A549 (cell line): Measurements from ENCODE around the gene KCNB1. TPM values are rescaled to one million over a fixed set of nuclear protein-coding genes. Genes with fewer than 3 reads are reported as not detected.

ENCODE experiments used
- ATAC-seq, 2 experiments: fragments of 200-7000 bp in 1 of 2; fragments of >200 bp in 1 of 2; cut with Nextera tagmentation in 1 of 2; cut with Tn5 transposase in 1 of 2; 3 replicates each; pipeline versions ENCODE4 v1.8.0 to v1.9.1; 2018 to 2020; ENCODE audit warnings: mild to moderate bottlenecking in 1 of 2, moderate library complexity in 1 of 2
- CTCF ChIA-PET: fragments of 300-600 bp; sonication (Branson Sonifier 250); formaldehyde crosslinking; extraction: SDS; loops from one replicate; lab custom pipeline; 2021; ENCODE audit warnings: antibody characterized with exemption, inconsistent platforms; lab: Yijun Ruan, JAX
- POLR2A ChIA-PET: fragments of 350-600 bp; formaldehyde crosslinking; extraction: SDS; loops from one replicate; lab custom pipeline; 2021; ENCODE audit warnings: antibody characterized with exemption, inconsistent platforms; lab: Yijun Ruan, JAX
- DNase-seq, 2 experiments: peaks; one replicate each; pipeline versions ENCODE4 v3.0.0 to v3.0.0-alpha.2; 2011 to 2016; ENCODE audit warnings: low read depth in 1 of 2, low spot score in 1 of 2
- FAIRE-seq: peaks from 2 replicates; lab custom pipeline; 2011; peaks lifted over from hg19 to GRCh38; lab: Jason Lieb, UNC
- H3K27ac ChIP-seq, 2 experiments: fragments of >200 bp; sonication (Bioruptor Twin); formaldehyde crosslinking; 3 replicates each; pipeline ENCODE4 v1.5.1; 2016 to 2017
- H3K4me1 ChIP-seq: fragments of >200 bp; sonication (Bioruptor Twin); formaldehyde crosslinking; 3 replicates; pipeline ENCODE4 v1.6.1; 2016
- H3K4me2 ChIP-seq: fragments of >200 bp; sonication (Bioruptor Twin); formaldehyde crosslinking; 3 replicates; pipeline ENCODE4 v1.6.1; 2016
- H3K4me3 ChIP-seq: fragments of >200 bp; sonication (Bioruptor Twin); formaldehyde crosslinking; 3 replicates; pipeline ENCODE4 v1.5.1; 2016
- H3K9me3 ChIP-seq: fragments of >200 bp; sonication (Bioruptor Twin); formaldehyde crosslinking; 3 replicates; pipeline ENCODE4 v1.6.1; 2016
- ATOH8 ChIP-seq: fragments of 250-450 bp; sonication (Bioruptor Pico); IDR thresholded peaks from 2 replicates; pipeline ENCODE4 v1.5.0; 2020; ENCODE audit warnings: low read depth, mild to moderate bottlenecking, moderate library complexity
- BCL3 ChIP-seq: fragments of >200 bp; sonication (Bioruptor Twin); formaldehyde crosslinking; IDR thresholded peaks from 3 replicates; pipeline ENCODE4 v1.6.1; 2016
- CBX2 ChIP-seq: fragments of 200-600 bp; sonication (generic); IDR thresholded peaks from 2 replicates; pipeline ENCODE4 v1.6.1; 2016; ENCODE audit warnings: low read depth, mild to moderate bottlenecking, borderline replicate concordance
- CBX8 ChIP-seq: fragments of 200-600 bp; sonication (generic); IDR thresholded peaks from 2 replicates; pipeline ENCODE4 v1.6.1; 2016
- CHD4 ChIP-seq: fragments of 200-600 bp; sonication (generic); IDR thresholded peaks from 2 replicates; pipeline ENCODE4 v1.6.1; 2016; ENCODE audit warnings: antibody characterized with exemption, mild to moderate bottlenecking, borderline replicate concordance
- CTCF ChIP-seq: fragments of >200 bp; sonication (Bioruptor Twin); formaldehyde crosslinking; IDR thresholded peaks from 3 replicates; pipeline ENCODE4 v1.5.1; 2016
- E2F6 ChIP-seq: IDR thresholded peaks from 2 replicates; pipeline ENCODE4 v1.6.1; 2012; ENCODE audit warnings: low read depth, borderline replicate concordance
- EHMT2 ChIP-seq: fragments of 200-600 bp; sonication (generic); IDR thresholded peaks from 2 replicates; pipeline ENCODE4 v1.6.1; 2016; ENCODE audit warnings: antibody characterized with exemption, low read depth, mild to moderate bottlenecking, moderate library complexity
- FOSL2 ChIP-seq, 2 experiments: fragments of 450-650 bp in 1 of 2; fragments of >200 bp in 1 of 2; sonication (Bioruptor Twin) in 1 of 2; formaldehyde crosslinking; IDR thresholded peaks; 2 replicates each; pipeline versions ENCODE4 v1.5.0 to v1.6.1; 2016 to 2020; ENCODE audit warnings: mild to moderate bottlenecking in 1 of 2, moderate library complexity in 1 of 2
- FOXS1 ChIP-seq: fragments of 250-450 bp; sonication (Bioruptor Pico); IDR thresholded peaks from 2 replicates; pipeline ENCODE4 v1.5.0; 2020; ENCODE audit warnings: mild to moderate bottlenecking, moderate library complexity
- HEYL ChIP-seq: fragments of 250-450 bp; sonication (Bioruptor Pico); IDR thresholded peaks from 2 replicates; pipeline ENCODE4 v1.8.0; 2021; ENCODE audit warnings: mild to moderate bottlenecking, moderate library complexity
- HOXA7 ChIP-seq: fragments of 250-450 bp; sonication (Bioruptor Pico); IDR thresholded peaks from 2 replicates; pipeline ENCODE4 v1.5.0; 2020; ENCODE audit warnings: mild to moderate bottlenecking, moderate library complexity
- JUNB ChIP-seq: fragments of >200 bp; sonication (Bioruptor Twin); formaldehyde crosslinking; IDR thresholded peaks from 2 replicates; pipeline ENCODE4 v1.6.1; 2016
- KDM1A ChIP-seq: fragments of 200-600 bp; sonication (generic); IDR thresholded peaks from 2 replicates; pipeline ENCODE4 v1.6.1; 2016; ENCODE audit warnings: low read depth, mild to moderate bottlenecking
- MYC ChIP-seq: IDR thresholded peaks from 2 replicates; pipeline ENCODE4 v1.6.1; 2012; ENCODE audit warnings: mild to moderate bottlenecking, inconsistent platforms, low read length, improper control_type of control experiment, borderline replicate concordance
- NR3C1 ChIP-seq: fragments of >200 bp; sonication (Bioruptor Twin); formaldehyde crosslinking; IDR thresholded peaks from 3 replicates; pipeline ENCODE4 v1.6.1; 2017
- PHF8 ChIP-seq: fragments of 200-600 bp; sonication (generic); IDR thresholded peaks from 2 replicates; pipeline ENCODE4 v1.6.1; 2016; ENCODE audit warnings: low read depth, mild to moderate bottlenecking, antibody characterized with exemption, moderate library complexity, borderline replicate concordance
- POLR2AphosphoS2 ChIP-seq: conservative IDR thresholded peaks from 2 replicates; pipeline ENCODE4 v1.6.1; 2012; ENCODE audit warnings: low read length, improper control_type of control experiment, inconsistent platforms
- REST ChIP-seq: fragments of 200-600 bp; sonication (generic); IDR thresholded peaks from 2 replicates; pipeline ENCODE4 v1.6.1; 2016; ENCODE audit warnings: antibody characterized with exemption, mild to moderate bottlenecking, moderate library complexity
- TFCP2L1 ChIP-seq: fragments of 250-450 bp; sonication (Bioruptor Pico); IDR thresholded peaks from 2 replicates; pipeline ENCODE4 v1.5.0; 2021; ENCODE audit warnings: mild to moderate bottlenecking
- ZC3H11A ChIP-seq: fragments of 450-650 bp; IDR thresholded peaks from 2 replicates; pipeline ENCODE4 v1.6.1; 2014; ENCODE audit warnings: antibody characterized with exemption, mild to moderate bottlenecking
- ZFP36 ChIP-seq: fragments of 450-650 bp; IDR thresholded peaks from 2 replicates; pipeline ENCODE4 v1.6.1; 2014; ENCODE audit warnings: borderline replicate concordance; ENCODE audit not compliant: partially characterized antibody
- ZNF302 ChIP-seq: fragments of 250-450 bp; sonication (Bioruptor Pico); IDR thresholded peaks from 2 replicates; pipeline ENCODE4 v1.9.0; 2021; ENCODE audit warnings: inconsistent platforms, mild to moderate bottlenecking, moderate library complexity
- WGBS: methylation state at CpG from one replicate; pipeline ENCODE4 v1.1.6; 2017; ENCODE audit errors: missing lambda C conversion rate; 5-methylcytosine and 5-hydroxymethylcytosine counted together
- polyA minus RNA-seq: library from RNA; depleted of rRNA, polyadenylated mRNA; stranded (reverse); fragments of >200 nt; gene quantifications from 2 replicates; pipeline ENCODE4 v1.2.3, GENCODE V29; 2011; rRNA and poly(A)+ RNA removed
- polyA plus RNA-seq, 4 experiments: library from polyadenylated mRNA; depleted of rRNA in 3 of 4; stranded (reverse); fragments of >200 nt; fragmentation: RNase III in 1 of 4; extraction: RNeasy Plus Mini Kit Qiagen cat#74134 plus additional on column Dnase treatment in 1 of 4; gene quantifications; 2 replicates in 3 of 4; 3 replicates in 1 of 4; pipeline ENCODE4 v1.2.3, GENCODE V29; 2011 to 2017

KCNB1 gene
- polyA plus RNA-seq (2011; rRNA removed) (0.28 TPM in 2 replicates), polyA plus RNA-seq (2017; fragmentation: RNase III; extraction: RNeasy Plus Mini Kit Qiagen cat#74134 plus additional on column Dnase treatment) (0.11 to 0.24 TPM (median 0.12 TPM) in 3 replicates), polyA minus RNA-seq (0.44 and 0.54 TPM in 2 replicates)
- polyA plus RNA-seq (2012; cell fraction: cytosol; rRNA removed) = 0.07 and 0.09 TPM in 2 replicates
- 0.05 and 0.08 TPM in 2 replicates for polyA plus RNA-seq (2012; cell fraction: nucleus; rRNA removed)

- Histone ChIP-seq H3K4me1 (peaks cover 18% of the 10 kb centered on the region; the same call in 2 of the 3 replicates), H3K4me3 (peak within 1 kb of the TSS; percentile 51), H3K4me2 (peak within 1 kb of the TSS; percentile 99), H3K27ac (peak within 1 kb of the TSS; percentile 39 to 67; a peak in 3 of 6 replicates), H3K9me3 (no peaks in the 10 kb centered on the region)
- ATAC-seq (peak; percentile 17 to 41; a peak in 3 of 6 replicates), DNase-seq (peak; percentile 31 to 36), FAIRE-seq (no peak)
- TF ChIP-seq POLR2AphosphoS2 (no peak), KDM1A (no peak), REST (peak; percentile 99), CHD4 (no peak), FOXS1 (CRISPR knock-in tag) (peak; percentile 51; the same call in 1 of the 2 replicates), EHMT2 (peak; percentile 97)
- ChIA-PET CTCF (interaction anchor here (0.6 to 13.2 kb wide), 11 partner anchors 17 to 193 kb away, joined by 3 to 291 read pairs (median 21); no protein-coding TSS in a partner anchor), POLR2A (no interaction called here)
- 50% methylated on average over 16 of the region's 34 CpGs for WGBS
Measured at GRCh38 chr20:49482621-49483017, at the start of gene KCNB1. TSS of gene KCNB1 (minus strand) at chr20:49482668. CDS start at chr20:49482480, 188 bp downstream.

GRCh38 chr20:49529470-49529869, 47.0 kb upstream of the KCNB1 start:
- Histone ChIP-seq H3K27ac (no peak overlapping the region), H3K4me3 (no peak overlapping the region), H3K4me1 (no peaks in the 10 kb centered on the region), H3K4me2 (no peak overlapping the region), H3K9me3 (no peaks in the 10 kb centered on the region)
- POLR2A ChIA-PET = no interaction called here
- peak; percentile 78 for FAIRE-seq
- ATAC-seq = no peak
- CTCF ChIA-PET = interaction anchor here (0.7 to 2.4 kb wide), 2 partner anchors 16 to 196 kb away, joined by 3 to 13 read pairs; no protein-coding TSS in a partner anchor
- WGBS = 40% methylated on average over 5 of the region's 5 CpGs
- TF ChIP-seq FOSL2 (IDR thresholded peaks at IDR 0.05) (no peak), FOSL2 (CRISPR knock-in tag; IDR thresholded peaks at IDR 0.05) (no peak), TFCP2L1 (CRISPR knock-in tag) (no peak), E2F6 (no peak), EHMT2 (no peak), ZC3H11A (no peak), CBX8 (no peak), KDM1A (no peak), ZFP36 (no peak), MYC (no peak), PHF8 (no peak), CBX2 (no peak), NR3C1 (no peak), JUNB (no peak), POLR2AphosphoS2 (no peak), ZNF302 (CRISPR knock-in tag) (no peak), CTCF (no peak), HEYL (CRISPR knock-in tag) (no peak), HOXA7 (CRISPR knock-in tag) (no peak), BCL3 (no peak), ATOH8 (CRISPR knock-in tag) (no peak)
- no peak for DNase-seq
